ENCODE data around the gene LACTBL1. TPM values are rescaled to one million over a fixed set of nuclear protein-coding genes. Genes with fewer than 3 reads are reported as not detected.

Gene LACTBL1
- total RNA-seq, 1 donor from 2014 or later: not detected

DNA sequence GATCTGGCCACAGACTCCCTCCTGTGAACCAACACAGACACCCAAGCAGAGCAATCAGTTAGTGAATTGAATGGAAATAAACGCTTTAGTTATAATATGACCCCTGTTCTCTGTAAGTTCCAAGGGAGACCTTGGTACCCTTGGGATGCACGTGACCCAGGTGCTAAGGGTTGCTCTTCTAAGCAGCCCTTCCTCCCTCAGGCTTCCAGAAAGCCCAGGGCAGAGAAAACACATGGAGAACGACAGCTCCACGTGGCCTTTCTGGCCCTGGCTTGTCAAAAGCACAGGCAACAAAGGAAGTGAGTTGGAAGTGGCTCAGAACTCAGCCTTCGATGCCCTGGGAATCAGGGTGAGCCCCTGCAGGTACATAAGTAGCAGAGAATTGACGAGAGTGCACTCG is 57.4 kb downstream of the LACTBL1 start:
- no peak for DNase-seq
- intact Hi-C loops (cut with micrococcal nuclease): no loop called here
- CTCF ChIA-PET: no interaction called here
- H3K27me3 Mint-ChIP-seq: peaks cover 2% of the 10 kb centered on the region
- no peaks in the 10 kb centered on the region for H3K36me3 Mint-ChIP-seq (ENCODE audit: low read depth)
- no peak overlapping the region for H3K4me3 Mint-ChIP-seq
- no peak overlapping the region for H3K27ac Mint-ChIP-seq
- TF ChIP-seq, protein P1, sequence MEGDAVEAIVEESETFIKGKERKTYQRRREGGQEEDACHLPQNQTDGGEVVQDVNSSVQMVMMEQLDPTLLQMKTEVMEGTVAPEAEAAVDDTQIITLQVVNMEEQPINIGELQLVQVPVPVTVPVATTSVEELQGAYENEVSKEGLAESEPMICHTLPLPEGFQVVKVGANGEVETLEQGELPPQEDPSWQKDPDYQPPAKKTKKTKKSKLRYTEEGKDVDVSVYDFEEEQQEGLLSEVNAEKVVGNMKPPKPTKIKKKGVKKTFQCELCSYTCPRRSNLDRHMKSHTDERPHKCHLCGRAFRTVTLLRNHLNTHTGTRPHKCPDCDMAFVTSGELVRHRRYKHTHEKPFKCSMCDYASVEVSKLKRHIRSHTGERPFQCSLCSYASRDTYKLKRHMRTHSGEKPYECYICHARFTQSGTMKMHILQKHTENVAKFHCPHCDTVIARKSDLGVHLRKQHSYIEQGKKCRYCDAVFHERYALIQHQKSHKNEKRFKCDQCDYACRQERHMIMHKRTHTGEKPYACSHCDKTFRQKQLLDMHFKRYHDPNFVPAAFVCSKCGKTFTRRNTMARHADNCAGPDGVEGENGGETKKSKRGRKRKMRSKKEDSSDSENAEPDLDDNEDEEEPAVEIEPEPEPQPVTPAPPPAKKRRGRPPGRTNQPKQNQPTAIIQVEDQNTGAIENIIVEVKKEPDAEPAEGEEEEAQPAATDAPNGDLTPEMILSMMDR (IDR thresholded peaks at IDR 0.05): no peak
- no peak for ATAC-seq (ENCODE audit: low read depth)
- no peaks in the 10 kb centered on the region for H3K4me1 Mint-ChIP-seq
- H3K9me3 Mint-ChIP-seq: no peaks in the 10 kb centered on the region
- POLR2A ChIA-PET: no interaction called here

DNA sequence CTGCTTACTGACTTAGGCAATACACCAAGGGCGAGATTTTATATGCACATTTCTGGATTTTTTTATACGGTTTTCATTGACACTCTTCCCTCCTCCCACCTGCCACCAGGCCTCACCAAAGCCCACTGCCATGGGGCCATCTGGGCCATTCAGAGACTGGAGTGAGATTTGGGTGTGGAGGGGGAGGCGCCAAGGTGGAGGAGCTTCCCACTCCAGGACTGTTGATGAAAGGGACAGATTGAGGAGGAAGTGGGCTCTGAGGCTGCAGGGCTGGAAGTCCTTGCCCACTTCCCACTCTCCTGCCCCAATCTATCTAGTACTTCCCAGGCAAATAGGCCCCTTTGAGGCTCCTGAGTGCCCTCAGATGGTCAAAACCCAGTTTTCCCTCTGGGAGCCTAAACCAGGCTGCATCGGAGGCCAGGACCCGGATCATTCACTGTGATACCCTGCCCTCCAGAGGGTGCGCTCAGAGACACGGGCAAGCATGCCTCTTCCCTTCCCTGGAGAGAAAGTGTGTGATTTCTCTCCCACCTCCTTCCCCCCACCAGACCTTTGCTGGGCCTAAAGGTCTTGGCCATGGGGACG is 57.9 kb downstream of the LACTBL1 start:
- no peaks in the 10 kb centered on the region for H3K36me3 Mint-ChIP-seq (ENCODE audit: low read depth)
- no peak overlapping the region for H3K4me3 Mint-ChIP-seq
- intact Hi-C loops (cut with micrococcal nuclease): no loop called here
- no peaks in the 10 kb centered on the region for H3K9me3 Mint-ChIP-seq
- H3K27ac Mint-ChIP-seq: no peak overlapping the region
- no peaks in the 10 kb centered on the region for H3K4me1 Mint-ChIP-seq
- ATAC-seq (ENCODE audit: low read depth) (no peak), DNase-seq (no peak)
- H3K27me3 Mint-ChIP-seq: peaks cover 2% of the 10 kb centered on the region
- TF ChIP-seq, protein P1 (IDR thresholded peaks at IDR 0.05): no peak
- CTCF ChIA-PET: no interaction called here
- POLR2A ChIA-PET: no interaction called here

DNA sequence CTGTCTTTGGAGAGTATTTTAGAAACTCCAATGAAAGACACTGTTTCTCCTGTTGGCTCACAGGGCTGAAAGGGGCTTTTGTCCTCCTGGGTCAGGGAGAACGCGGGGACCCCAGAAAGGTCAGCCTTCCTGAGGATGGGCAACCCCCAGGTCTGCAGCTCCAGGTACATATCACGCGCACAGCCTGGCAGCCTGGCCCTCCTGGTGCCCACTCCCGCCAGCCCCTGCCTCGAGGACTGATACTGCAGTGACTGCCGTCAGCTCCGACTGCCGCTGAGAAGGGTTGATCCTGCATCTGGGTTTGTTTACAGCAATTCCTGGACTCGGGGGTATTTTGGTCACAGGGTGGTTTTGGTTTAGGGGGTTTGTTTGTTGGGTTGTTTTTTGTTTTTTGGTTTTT is 58.5 kb downstream of the LACTBL1 start:
- TF ChIP-seq, protein P1 (IDR thresholded peaks at IDR 0.05): no peak
- intact Hi-C loops (cut with micrococcal nuclease): no loop called here
- ChIA-PET CTCF (no interaction called here), POLR2A (no interaction called here)
- Mint-ChIP-seq H3K27me3 (peaks cover 2% of the 10 kb centered on the region), H3K9me3 (no peaks in the 10 kb centered on the region), H3K4me1 (no peaks in the 10 kb centered on the region), H3K4me3 (no peak overlapping the region), H3K27ac (no peak overlapping the region), H3K36me3 (ENCODE audit: low read depth) (no peaks in the 10 kb centered on the region)
- no peak for ATAC-seq (ENCODE audit: low read depth)
- no peak for DNase-seq

DNA sequence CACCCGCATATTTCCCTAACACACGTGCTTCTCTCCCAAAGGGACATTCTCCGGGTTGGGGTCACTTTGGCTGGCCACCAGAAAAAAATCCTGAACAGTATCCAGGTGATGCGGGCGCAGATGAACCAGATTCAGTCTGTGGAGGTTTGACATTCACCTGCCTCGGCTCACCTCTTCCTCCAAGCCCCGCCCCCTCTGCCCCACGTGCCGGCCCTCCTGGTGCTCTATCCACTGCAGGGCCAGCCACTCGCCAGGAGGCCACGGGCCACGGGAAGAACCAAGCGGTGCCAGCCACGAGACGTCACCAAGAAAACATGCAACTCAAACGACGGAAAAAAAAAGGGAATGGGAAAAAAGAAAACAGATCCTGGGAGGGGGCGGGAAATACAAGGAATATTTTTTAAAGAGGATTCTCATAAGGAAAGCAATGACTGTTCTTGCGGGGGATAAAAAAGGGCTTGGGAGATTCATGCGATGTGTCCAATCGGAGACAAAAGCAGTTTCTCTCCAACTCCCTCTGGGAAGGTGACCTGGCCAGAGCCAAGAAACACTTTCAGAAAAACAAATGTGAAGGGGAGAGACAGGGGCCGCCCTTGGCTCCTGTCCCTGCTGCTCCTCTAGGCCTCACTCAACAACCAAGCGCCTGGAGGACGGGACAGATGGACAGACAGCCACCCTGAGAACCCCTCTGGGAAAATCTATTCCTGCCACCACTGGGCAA is 59.1 kb downstream of the LACTBL1 start:
- ChIA-PET POLR2A (no interaction called here), CTCF (no interaction called here)
- Mint-ChIP-seq H3K4me1 (no peaks in the 10 kb centered on the region), H3K27me3 (no peaks in the 10 kb centered on the region), H3K27ac (no peak overlapping the region), H3K9me3 (no peaks in the 10 kb centered on the region), H3K4me3 (no peak overlapping the region), H3K36me3 (ENCODE audit: low read depth) (no peaks in the 10 kb centered on the region)
- ATAC-seq (ENCODE audit: low read depth) (no peak), DNase-seq (no peak)
- TF ChIP-seq, protein P1 (IDR thresholded peaks at IDR 0.05): no peak
- intact Hi-C loops (cut with micrococcal nuclease): no loop called here

DNA sequence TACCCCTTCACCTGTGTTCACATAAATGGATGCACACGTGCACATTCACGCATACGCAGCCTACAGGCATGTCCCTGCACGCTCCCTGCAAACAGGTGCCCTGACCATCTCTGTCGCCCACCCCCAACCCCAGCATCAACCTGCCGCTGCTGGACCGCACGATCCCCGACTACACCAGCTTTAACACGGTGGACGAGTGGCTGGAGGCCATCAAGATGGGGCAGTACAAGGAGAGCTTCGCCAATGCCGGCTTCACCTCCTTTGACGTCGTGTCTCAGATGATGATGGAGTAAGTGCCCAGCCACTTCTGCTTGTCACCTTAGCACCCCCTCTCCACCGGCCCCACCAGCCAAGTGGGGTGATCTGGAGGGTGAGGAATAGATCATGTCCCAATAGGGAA is 60.4 kb downstream of the LACTBL1 start:
- DNase-seq: no peak
- H3K36me3 Mint-ChIP-seq (ENCODE audit: low read depth): no peaks in the 10 kb centered on the region
- no peaks in the 10 kb centered on the region for H3K4me1 Mint-ChIP-seq
- no peaks in the 10 kb centered on the region for H3K27me3 Mint-ChIP-seq
- H3K27ac Mint-ChIP-seq: no peak overlapping the region
- TF ChIP-seq, protein P1 (IDR thresholded peaks at IDR 0.05): no peak
- no peak for ATAC-seq (ENCODE audit: low read depth)
- POLR2A ChIA-PET: no interaction called here
- intact Hi-C loops (cut with micrococcal nuclease): no loop called here
- no peaks in the 10 kb centered on the region for H3K9me3 Mint-ChIP-seq
- no peak overlapping the region for H3K4me3 Mint-ChIP-seq
- CTCF ChIA-PET: no interaction called here

Data from activated B cell treated with CpG ODN at 0.5 μM for 24 hours (primary cell).